GM23338 (cell line): Measurements from ENCODE around the gene PIK3C2G.

Source experiments
- CREB1 ChIP-seq: fragments of 250-450 bp; sonication (Bioruptor Pico); IDR thresholded peaks from 2 replicates; pipeline ENCODE4 v1.5.0; 2020; ENCODE audit warnings: low read depth, mild to moderate bottlenecking, moderate library complexity
- EZH2 ChIP-seq: fragments of 200-600 bp; sonication (generic); IDR thresholded peaks from one replicate; pipeline ENCODE4 v1.8.0; 2017; ENCODE audit warnings: antibody characterized with exemption, mild to moderate bottlenecking, low read depth; ENCODE audit not compliant: unreplicated experiment
- EZH2phosphoT487 ChIP-seq: fragments of 200-600 bp; sonication (generic); IDR thresholded peaks from one replicate; pipeline ENCODE4 v1.8.1; 2018; ENCODE audit warnings: antibody characterized with exemption; ENCODE audit not compliant: unreplicated experiment
- JUNB ChIP-seq: IDR thresholded peaks from one replicate; pipeline ENCODE4 v1.6.1; 2016; ENCODE audit warnings: antibody characterized with exemption; ENCODE audit not compliant: unreplicated experiment
- NANOG ChIP-seq: IDR thresholded peaks from 2 replicates; pipeline ENCODE4 v1.6.1; 2016; ENCODE audit warnings: antibody characterized with exemption, borderline replicate concordance
- POLR2AphosphoS5 ChIP-seq: IDR thresholded peaks from 2 replicates; pipeline ENCODE4 v1.6.1; 2016; ENCODE audit warnings: antibody characterized with exemption, low read depth
- STAT1 ChIP-seq: IDR thresholded peaks from one replicate; pipeline ENCODE4 v1.6.1; 2016; ENCODE audit warnings: antibody characterized with exemption; ENCODE audit not compliant: unreplicated experiment
- ZNF331 ChIP-seq: fragments of 250-450 bp; sonication (Bioruptor Pico); IDR thresholded peaks from 2 replicates; pipeline ENCODE4 v1.5.0; 2020; ENCODE audit warnings: low read depth, mild to moderate bottlenecking, moderate library complexity
- TF ChIP-seq, protein P1 (sequence below), 2 experiments: fragments of 200-600 bp in 1 of 2; sonication (generic) in 1 of 2; conservative IDR thresholded peaks; 2 replicates each; pipeline versions ENCODE4 v1.5.1 to v1.6.1; 2016 to 2017; ENCODE audit warnings: antibody characterized with exemption in 2 of 2, low read depth in 2 of 2, mild to moderate bottlenecking in 2 of 2, moderate library complexity in 1 of 2
- TF ChIP-seq, protein P2 (sequence below): IDR thresholded peaks from one replicate; pipeline ENCODE4 v1.6.1; 2018; ENCODE audit warnings: antibody characterized with exemption; ENCODE audit not compliant: unreplicated experiment

DNA sequence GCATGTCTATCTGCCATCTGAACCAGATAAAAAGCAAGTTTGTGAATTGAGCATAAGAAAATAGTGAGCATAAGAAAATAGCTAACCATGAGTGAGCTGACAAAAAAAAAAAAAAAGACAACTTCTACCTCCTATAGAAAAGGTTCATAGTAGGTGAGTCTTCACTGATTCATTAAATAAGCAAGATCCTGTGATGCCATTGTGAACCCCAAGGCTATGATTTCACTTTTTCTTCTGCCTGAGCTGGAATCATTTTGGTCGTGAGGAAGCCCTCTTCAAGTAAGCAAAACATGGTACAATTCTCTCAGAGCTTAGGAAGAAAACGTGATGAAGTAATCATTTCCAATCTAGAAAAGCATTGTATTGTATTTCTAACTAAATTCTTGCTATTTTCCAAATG, 1.2 kb downstream of the PIK3C2G start:
- TF ChIP-seq, protein P1, sequence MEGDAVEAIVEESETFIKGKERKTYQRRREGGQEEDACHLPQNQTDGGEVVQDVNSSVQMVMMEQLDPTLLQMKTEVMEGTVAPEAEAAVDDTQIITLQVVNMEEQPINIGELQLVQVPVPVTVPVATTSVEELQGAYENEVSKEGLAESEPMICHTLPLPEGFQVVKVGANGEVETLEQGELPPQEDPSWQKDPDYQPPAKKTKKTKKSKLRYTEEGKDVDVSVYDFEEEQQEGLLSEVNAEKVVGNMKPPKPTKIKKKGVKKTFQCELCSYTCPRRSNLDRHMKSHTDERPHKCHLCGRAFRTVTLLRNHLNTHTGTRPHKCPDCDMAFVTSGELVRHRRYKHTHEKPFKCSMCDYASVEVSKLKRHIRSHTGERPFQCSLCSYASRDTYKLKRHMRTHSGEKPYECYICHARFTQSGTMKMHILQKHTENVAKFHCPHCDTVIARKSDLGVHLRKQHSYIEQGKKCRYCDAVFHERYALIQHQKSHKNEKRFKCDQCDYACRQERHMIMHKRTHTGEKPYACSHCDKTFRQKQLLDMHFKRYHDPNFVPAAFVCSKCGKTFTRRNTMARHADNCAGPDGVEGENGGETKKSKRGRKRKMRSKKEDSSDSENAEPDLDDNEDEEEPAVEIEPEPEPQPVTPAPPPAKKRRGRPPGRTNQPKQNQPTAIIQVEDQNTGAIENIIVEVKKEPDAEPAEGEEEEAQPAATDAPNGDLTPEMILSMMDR (conservative IDR thresholded peaks at IDR 0.05; ENCODE audit: low read depth in 2 of 2), result no peak
- TF ChIP-seq POLR2AphosphoS5, result no peak
- TF ChIP-seq EZH2, result no peak
- TF ChIP-seq, protein P2, sequence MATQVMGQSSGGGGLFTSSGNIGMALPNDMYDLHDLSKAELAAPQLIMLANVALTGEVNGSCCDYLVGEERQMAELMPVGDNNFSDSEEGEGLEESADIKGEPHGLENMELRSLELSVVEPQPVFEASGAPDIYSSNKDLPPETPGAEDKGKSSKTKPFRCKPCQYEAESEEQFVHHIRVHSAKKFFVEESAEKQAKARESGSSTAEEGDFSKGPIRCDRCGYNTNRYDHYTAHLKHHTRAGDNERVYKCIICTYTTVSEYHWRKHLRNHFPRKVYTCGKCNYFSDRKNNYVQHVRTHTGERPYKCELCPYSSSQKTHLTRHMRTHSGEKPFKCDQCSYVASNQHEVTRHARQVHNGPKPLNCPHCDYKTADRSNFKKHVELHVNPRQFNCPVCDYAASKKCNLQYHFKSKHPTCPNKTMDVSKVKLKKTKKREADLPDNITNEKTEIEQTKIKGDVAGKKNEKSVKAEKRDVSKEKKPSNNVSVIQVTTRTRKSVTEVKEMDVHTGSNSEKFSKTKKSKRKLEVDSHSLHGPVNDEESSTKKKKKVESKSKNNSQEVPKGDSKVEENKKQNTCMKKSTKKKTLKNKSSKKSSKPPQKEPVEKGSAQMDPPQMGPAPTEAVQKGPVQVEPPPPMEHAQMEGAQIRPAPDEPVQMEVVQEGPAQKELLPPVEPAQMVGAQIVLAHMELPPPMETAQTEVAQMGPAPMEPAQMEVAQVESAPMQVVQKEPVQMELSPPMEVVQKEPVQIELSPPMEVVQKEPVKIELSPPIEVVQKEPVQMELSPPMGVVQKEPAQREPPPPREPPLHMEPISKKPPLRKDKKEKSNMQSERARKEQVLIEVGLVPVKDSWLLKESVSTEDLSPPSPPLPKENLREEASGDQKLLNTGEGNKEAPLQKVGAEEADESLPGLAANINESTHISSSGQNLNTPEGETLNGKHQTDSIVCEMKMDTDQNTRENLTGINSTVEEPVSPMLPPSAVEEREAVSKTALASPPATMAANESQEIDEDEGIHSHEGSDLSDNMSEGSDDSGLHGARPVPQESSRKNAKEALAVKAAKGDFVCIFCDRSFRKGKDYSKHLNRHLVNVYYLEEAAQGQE, result no peak
- no peak for TF ChIP-seq CREB1 (CRISPR knock-in tag)
- TF ChIP-seq JUNB, result no peak
- TF ChIP-seq STAT1, result no peak
- no peak for TF ChIP-seq EZH2phosphoT487
- no peak for TF ChIP-seq ZNF331
- no peak for TF ChIP-seq NANOG
